GM19467 (cell line): Measurements from ENCODE around the gene AMN1.
A peak's percentile ranks its signal among the peaks of the same experiment; 100 is the strongest.
"Not testable (repeated sequence)": the region's sequence is repeated elsewhere in the genome, so short reads cannot be mapped to it uniquely, and the experiment has no call there.

Experiments used
- ATAC-seq: cut with Tn5 transposase; IDR thresholded peaks from one replicate; pipeline ENCODE4 v1.9.1; 2021; ENCODE audit warnings: mild to moderate bottlenecking, moderate library complexity; ENCODE audit not compliant: unreplicated experiment

AMN1 gene

DNA sequence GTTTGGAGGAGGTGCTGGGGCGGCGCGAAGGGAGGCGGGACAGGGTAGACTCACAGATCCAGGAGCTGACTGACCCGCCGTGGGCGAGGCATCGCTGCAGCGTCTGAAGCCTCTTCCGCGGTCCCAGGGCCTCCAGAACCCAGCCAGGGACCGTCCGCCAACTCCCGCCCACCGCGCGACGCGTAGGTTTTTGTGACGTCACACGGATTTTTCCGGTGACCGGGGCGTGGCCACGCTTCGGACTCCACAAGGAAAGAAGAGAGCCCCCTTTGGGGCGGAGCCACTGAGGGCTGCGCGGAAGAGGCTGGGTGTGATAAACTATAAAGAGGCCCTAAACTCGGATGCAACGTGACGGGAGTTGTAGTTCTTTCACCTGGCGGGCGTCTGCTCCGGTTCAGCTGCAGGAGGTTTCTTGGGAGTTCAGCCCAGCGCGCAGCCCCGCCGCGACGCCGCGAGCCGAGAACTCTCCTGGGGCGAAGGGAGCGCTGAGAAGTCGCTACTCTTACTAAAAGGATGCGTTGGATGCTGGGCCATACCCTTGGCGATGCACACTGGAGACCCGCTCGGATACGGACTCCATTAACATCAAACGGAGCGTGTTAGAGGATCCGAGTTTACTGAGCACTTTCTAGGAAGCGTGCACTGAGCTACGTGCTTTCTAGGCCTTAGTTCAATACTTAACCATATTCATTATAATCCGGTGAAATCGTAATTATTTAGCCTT lies at the start of gene AMN1:
AMN1 (minus strand) TSS at position 105 of the 724 bp plus-strand sequence; CDS start at position 92, 13 bp downstream.
- ATAC-seq: peak; percentile 93

DNA sequence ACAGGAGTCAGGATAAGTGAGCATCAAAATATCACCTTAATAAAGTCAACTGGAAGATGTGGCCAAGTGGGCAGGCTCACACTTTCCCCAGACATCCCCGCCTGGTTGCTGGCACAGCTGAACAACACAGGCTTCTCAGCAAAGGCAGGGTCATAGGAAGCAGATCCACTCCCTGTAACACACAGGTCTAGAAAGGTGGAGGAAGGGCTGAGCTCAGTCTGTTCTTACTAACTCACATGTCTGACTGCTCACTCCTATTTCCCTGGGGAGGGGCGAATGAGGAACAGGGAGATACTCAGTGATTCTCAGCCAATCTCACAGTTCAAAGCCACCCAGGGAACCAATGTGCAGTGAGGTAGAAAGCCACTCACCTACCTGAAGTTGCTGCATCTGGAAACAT lies 45.0 kb upstream of the AMN1 start:
- no peak for ATAC-seq

DNA sequence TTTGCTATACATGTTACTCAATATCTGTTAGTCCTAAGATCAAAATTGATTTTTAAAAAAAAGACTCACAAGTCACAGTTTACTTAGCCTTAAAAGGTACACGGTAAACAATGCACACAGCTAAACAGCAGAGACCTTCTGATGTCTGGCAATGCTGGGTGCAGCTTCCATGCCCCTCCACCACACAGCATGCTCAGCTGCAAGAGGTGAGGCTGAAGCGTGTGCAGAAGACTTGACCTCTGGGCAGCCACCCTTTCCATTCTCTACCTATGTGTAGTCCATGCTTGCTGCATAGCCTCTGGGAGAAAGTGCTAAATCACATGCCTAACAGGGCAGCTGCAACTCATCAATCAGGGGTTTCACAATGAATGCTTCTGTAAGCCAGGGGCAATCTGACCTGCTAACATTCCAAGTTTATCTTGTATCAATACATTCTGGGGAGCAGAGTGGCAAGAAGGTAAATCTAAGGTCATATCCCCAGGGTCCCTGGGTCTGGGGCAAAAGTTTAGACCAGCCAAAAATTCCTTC lies 44.5 kb upstream of the AMN1 start:
- ATAC-seq: no peak

DNA sequence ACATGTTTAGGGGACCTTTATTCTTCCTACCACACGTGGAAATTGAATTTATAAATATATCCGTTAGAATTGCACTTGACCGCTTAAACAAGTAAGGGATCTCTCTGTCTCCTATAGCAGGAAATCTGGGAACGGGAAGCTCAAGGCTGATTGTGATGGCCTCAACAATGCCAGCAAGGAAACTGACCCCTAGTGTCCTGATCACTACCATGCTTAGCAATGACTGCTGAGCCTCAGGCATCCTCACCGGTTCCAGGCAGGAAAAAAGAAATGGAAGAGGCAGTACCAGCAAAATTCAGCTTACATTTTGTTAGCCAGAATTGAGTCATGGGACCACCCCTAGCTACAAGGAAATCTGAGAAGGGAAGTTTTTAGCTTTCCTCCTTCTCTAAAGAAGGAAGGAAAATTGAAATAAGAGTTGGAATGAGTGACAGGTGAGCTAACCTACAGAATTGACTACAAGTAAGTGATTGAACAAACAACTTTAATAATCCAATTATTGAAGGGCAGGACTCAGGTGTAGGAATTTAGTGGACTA lies 43.9 kb upstream of the AMN1 start:
- ATAC-seq: no peak

DNA sequence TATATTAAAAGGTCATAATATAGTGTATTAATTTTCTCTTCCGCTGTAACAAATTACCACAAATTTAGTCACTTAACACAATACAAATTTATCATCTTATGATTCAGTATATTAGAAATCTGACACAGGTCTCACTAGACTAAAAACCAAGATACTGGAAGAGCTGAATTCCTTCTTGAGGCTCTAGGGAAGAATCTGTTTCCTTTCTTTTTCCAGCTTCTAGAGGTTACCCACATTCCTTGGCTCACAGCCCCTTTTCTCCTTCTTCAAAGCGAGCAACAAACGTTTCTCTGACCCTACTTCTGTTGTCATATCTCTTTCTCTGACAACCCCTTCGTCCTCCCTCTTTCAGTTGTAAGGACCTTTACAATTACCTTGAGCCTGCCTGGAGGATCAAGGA lies 43.4 kb upstream of the AMN1 start:
- no peak for ATAC-seq

DNA sequence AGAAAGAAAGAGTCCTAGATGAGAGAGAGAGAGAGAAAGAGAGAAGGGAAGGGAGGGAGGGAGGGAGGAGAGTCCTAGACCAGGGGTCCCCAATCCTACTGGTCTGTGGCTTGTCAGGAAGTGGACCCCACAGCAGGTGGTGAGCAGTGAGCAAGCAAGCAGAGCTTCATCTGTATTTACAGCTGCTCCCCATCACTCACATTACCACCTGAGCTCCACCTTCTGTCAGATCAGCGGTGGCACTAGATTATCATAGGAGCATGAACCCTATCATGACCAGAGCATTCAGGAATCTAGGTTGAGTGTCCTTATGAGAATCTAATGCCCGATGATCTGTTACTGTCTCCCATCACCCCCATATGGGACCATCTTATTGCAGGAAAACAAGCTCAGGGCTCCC lies 39.2 kb upstream of the AMN1 start:
- no peak for ATAC-seq

DNA sequence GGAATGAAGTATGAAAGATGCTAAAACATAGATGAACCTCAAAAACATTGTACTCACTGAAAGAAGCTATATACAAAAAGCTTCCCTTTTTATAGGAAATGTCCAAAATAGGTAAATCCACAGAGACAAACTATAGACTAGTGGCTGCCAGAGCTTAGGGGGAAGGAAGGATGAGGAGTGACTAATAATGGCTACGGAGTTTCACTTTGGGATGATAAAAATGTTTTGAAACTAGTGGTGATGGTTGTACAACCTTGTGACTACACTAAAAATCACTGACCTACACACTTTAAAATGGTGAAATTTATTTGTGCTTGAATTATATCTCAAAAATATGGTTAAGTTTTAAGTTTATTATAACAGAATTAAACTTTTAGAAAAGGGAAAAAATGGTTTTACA lies 37.1 kb upstream of the AMN1 start:
- no peak for ATAC-seq

DNA sequence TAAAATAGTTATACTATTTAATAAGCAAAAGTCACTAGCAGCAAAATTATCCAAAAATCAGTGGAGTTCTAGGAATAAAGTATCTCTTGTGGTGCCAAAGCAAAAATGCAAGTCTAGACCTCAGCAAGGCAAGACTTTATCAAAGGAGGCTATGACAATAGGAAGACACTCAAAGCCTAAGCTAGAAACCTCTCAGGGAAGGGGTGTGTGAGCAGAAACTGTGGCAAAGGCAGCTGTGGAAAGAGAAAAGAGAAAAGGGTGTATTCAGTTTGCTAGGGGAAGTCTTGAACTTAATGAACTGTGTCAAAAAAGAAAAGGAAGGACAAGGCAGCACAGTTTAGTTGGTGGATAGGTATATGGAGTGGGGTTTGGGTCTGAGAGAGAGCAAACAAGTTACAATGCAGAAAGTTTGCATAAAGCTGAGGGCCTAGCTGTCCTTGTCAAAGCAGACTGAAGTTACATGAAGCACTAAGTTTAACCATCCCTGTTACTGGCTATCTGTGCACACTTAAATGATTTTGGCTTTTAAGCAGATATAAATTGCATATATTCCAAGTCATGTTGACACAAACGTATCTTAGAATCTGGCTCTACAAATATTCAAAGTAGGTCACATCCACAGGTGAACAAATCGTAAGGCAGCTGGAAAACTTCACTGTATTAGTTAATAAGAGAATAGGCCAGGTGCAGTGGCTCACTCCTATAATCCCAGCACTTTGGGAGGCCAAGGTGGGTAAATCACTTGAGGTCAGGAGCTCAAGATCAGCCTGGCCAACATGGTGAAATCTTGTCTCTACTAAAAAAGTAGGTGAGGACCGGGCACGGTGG lies 31.0 kb upstream of the AMN1 start:
- no peak for ATAC-seq

DNA sequence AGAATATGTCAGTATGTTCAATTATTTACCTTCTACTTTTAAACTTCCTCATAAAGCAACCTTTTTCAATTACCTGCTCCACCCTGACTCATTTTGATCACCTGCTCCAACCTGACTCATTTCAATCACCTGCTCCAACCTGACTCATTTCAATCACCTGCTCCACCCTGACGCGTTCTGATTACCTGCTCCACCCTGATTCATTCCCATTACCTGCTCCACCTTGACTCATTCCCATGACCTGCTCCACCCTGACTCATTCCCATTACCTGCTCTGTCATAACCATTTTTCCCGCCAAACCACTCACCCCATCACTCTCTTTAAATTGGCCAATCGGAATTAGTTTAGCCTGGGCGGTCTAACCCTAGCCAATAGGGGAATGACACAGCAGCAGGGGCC lies 29.5 kb upstream of the AMN1 start:
- ATAC-seq: not testable (repeated sequence)

DNA sequence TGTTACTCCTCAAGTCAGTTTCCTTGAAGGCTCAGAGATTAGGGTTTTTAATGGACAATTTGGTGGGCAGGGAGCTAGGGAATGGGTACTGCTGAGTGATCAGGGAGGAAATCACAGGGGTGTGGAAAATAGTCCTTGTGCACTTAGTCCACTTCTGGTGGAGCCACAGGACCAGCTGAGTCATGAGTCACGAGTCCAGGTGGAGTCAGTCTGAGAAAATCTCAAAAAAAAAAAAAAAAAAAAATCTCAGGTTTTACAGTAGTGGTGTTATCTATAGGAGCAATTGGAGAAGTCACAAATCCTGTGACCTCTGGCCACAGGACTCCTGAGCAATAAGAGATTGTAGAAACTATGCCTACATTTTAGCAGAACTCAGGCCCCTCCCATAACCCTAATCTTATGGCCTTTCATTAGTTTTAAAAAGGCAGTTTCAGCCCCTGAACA lies 28.2 kb upstream of the AMN1 start:
- no peak for ATAC-seq

DNA sequence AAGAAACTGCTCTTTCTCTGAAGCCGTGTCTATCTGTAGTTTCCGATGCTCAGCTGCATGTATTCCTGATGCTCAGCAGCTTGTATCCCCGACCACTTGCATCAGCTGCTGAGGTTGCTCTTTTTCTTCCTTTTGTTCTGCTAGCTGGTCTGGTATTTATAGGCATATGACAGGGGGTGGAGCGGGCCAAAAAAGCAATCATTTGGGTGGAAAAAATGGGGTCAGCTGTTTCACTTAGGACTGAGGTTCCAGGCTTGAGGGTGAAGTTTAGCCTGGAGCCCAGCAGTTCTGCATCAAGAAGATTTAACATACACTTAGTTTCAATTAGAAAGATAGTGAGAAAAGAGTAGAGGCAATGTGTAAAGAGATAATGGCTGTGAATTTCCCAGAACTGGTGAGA lies 23.6 kb upstream of the AMN1 start:
- no peak for ATAC-seq

DNA sequence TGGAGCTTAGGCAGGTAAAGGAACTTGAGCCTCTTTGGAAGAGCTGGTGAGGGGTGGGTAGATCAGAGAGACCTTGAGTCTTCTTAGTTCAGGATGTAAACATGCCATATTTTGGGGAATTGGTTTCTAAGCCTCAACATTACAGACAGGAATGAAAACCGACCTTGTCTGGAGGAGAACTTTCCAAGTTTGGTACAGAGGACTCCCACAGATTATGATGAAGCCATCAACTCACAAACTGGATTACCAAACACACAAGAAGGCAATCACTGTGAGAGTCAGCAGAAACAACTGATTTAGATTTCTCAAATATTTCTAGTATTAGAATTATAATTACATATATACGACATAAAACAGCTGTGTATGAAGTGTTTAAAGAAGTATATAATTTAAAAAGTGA lies 22.3 kb upstream of the AMN1 start:
- no peak for ATAC-seq

DNA sequence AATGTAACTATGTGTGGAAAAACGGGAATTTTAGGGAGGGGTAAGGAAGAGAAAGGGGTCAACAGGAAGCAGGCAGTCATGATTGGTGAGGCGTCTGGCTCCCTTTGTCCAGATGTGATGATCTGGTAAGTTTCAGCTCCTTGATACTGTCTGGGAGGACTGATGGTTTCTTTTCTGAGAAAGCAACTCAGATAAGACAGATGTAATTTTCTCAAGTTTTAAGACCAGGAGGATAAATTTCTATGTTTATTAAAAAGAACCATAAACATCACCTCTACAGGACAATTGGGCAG lies 21.9 kb upstream of the AMN1 start:
- no peak for ATAC-seq

DNA sequence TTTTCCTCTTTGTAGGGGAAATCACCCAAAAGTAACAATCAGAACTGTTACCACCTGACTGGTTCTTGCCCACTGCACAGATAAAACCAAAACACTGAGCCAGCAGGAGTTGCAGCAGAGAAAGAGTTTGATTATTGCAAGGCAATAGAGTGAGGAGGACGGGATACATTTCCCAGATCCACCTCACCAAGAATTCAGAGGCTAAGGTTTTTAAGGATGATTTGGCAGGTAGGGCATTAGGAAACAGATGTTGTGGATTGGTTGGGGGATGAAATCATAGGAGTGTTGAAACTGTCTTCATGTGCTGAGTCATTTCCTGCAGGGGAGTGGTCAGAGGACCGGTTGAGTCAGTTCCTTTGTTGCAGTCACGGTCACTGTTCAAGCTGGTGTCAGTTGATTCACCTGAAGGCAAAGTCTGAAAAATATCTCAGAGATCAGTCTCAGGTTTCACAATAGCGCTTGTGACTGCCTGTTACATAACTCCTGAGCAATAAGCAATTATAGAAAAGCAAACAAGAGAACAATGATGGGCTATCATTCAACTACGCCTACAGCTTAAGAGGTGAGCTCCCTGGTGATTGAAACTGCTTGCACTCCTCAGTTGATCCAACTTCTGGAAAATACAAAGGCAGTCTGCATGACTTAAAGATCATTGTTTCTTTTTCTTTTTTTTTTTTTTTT lies 20.3 kb upstream of the AMN1 start:
- peak; percentile 75 for ATAC-seq

DNA sequence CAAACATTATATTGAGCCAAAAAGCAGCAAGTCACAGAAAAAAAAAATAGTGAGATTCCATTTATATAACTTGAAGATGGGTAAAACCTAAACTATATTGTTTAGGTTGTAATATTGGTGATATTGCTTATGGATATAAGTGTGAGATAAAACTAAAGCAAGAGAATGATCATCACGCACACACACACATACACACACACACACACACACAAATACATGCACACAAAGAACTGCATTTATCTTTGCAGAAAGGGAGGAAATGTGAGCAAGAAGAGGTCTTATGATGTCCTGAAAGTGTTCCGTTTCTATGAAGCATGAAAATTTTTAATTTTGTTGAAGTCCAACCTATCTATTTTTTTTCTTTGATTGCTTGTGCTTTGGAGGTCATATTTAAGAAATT lies 16.4 kb upstream of the AMN1 start:
- no peak for ATAC-seq

DNA sequence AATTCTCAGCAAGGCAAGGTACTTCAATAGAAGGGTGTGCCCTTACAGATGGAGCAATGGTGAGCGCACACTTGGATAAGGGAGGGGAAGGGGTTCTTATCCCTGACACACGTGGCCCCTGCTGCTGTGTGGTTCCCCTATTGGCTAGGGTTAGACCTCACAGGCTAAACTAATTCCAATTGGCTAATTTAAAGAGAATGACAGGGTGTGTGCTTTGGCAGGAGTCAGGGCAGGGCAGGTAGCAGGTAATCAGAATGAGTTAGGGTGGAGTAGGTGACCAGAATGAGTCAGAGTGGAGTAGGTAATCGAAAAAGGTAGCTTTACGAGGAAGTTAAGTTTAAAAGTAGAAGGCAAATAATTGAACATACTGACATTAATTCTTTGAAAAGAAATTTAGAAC lies 15.5 kb upstream of the AMN1 start:
- ATAC-seq: not testable (repeated sequence)

DNA sequence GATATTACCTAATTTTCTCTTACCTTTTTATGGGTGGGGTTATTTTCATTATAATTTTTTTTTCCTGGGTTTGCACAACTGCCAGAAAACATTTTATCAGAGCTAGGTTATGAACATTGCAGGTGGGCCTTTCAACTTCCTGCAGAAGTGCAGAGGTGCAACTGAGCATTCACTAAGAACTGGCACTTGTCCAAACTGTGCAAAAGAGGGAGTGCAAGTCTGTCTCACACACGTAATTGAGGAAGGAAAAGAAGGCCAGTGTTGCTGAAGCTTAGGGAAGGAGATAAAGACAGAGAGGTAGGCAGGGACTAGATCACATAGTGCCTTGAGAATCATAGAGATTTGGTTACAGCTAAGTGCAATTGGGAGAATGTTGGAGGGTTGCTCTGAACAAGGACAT lies 14.1 kb upstream of the AMN1 start:
- ATAC-seq: no peak

DNA sequence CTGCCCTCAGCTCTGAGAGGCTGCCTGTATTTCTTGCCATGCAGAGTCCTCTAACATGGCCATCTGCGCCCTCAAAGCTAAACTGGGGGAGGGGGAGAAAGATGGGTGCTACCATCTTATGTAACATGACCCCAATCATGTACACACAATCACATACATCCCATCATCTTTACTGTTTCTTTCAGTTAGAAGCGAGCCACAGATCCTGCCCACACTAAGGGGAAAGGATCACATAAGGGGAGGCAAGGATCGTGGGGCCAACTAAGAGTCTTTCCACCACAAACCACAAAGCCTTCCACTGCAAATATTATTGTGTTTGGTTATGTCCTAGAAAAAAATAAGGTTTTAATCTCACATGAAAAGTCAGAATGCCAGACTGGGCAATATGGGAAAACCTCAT lies 11.8 kb upstream of the AMN1 start:
- no peak for ATAC-seq

DNA sequence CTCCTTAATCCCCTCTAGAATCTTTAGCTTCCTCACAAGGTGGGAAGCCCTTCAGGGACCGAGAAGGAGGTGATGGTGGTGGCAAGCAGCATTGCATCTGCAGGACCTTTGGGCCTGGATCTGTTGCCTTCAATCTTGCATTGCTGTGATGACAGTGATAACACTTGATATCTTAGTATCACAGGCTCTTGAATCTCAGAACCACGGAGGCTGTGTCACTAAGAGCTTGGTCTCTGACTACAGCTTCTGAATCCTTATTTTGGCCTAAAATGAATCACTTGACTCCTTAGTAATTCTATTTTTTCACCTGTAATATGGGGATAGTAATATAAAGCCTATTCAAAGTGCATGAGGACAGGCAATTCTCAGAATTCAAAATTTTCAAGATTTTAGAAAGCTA lies 8.9 kb upstream of the AMN1 start:
- ATAC-seq: no peak

DNA sequence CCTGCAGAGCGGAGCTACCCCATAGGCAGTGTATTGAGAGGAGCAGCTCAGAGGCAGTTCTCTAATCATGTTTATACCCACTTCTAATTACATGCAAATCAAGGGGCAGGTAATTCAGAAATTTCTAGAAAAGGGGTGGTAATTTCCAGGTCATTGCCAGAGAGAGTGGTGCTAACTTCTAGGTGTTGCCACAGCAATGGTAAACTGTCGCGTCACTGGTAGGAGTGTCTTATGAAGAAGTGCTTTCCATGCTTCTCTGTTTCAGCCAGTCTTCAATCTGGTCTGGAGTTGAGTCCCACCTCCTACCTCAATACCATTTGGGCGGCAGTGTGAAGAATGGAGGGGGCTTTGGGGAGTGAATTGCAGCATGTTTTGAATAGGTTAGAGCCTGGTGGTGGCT lies 8.5 kb upstream of the AMN1 start:
- no peak for ATAC-seq

DNA sequence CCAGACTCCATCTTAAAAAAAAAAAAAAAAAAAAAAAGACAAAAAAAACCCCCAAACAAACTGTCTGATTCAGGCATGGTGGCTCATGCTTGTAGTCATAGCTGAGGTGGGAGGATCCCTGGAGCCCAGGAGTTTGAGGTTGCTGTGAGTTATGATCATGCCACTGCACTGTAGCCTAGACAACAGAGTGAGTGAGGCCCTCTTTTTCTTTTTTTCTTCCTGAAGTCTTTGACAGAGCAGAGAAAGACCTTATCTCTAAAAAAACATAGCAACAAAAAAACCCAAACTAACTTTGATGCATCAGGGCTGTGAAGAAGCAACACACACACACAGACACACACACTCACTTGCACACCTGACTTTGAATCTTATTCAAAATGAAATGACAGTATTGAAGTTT lies 7.7 kb upstream of the AMN1 start:
- ATAC-seq: no peak
